H54 (cell line): ENCODE measurements around the gene SLC35F2.
"Not testable (repeated sequence)": the region's sequence is repeated elsewhere in the genome, so short reads cannot be mapped to it uniquely, and the experiment has no call there.

Experiments
- DNase-seq: peaks from one replicate; pipeline ENCODE4 v3.0.0; 2011; ENCODE audit warnings: low spot score, mixed read lengths; ENCODE audit not compliant: insufficient read length
- FAIRE-seq: peaks from 3 replicates; lab custom pipeline; 2011; peaks lifted over from hg19 to GRCh38; lab: Jason Lieb, UNC
- POLR2A ChIP-seq: IDR thresholded peaks from 2 replicates; pipeline ENCODE4 v1.6.1; 2011; ENCODE audit warnings: low read depth, mild to moderate bottlenecking, low read length

The SLC35F2 gene

DNA sequence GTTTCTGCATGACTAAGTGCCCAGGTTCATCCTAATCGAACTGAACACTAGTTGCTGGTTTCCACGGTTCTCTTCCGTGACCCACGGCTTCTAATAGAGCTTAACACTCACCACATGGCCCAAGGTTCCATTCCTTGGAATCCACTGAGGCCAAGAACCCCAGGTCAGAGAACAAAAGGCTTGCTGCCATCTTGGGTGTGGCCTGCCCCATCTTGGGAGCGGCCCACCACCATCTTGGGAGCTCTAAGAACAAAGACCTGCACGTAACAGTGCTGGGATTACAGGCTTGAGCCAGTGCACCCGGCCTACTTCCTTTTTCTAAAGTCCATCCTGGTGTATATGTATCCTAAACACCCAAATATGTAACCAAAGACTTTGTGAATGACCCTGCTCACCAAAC lies 68.8 kb downstream of the SLC35F2 start:
- no peak for FAIRE-seq
- TF ChIP-seq POLR2A, result no peak
- DNase-seq, result no peak

DNA sequence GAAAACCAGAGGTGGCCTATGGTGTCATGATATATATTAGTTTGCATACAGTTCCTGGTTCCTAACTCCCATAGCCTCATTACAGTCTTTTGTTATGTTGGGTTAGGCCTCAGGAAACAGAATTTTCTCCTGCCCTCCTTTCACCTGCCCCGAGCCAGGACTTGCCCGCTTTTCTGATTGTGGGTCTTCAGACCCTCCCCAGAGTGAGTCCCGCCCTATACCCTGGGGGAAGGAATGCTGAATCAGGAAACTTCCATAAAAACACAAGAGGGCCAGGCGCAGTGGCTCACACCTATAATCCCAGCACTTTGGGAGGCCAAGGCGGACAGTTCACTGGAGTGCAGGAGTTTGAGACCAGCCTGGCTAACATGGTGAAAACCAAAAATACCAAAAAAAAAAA lies 70.9 kb downstream of the SLC35F2 start:
- DNase-seq (no peak), FAIRE-seq (no peak)
- TF ChIP-seq POLR2A, result no peak

DNA sequence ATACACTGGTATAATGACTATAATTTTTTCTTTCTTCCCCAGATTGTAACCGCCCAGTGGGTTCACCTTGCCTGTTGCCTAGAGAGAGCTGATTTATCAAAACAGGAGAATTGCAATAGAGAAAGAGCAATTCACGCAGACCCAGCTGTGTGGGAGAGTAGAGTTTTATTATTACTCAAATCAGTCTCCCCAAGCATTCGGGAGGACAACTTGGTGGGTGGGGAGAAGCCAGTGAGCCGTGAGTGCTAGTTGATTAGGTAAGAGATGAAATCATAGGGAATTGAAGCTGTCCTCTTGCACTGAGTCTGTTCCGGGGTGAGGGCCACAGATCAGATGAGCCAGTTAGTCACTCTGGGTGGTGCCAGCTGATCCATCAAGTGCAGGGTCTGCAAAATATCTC lies 73.2 kb downstream of the SLC35F2 start:
- no peak for TF ChIP-seq POLR2A
- no peak for FAIRE-seq
- no peak for DNase-seq

DNA sequence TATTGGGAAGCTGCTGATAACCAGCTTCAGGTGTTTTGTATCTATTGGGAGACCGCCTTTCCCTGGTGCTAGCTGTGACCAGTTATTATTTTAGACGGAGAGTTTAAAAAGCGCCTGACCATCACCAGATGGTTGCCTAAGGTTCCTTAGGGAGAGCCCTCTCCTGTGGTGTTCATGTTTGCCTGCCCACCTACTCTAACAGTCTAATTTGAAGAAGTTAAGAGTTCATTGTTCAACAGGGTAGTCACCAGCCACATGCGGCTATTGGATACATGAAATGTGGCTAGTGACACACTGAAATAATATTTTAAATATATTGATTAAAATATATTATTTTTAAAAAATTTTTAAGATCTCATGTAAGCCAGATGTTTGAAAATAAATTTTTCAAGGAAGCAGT lies 75.5 kb downstream of the SLC35F2 start:
- no peak for TF ChIP-seq POLR2A
- no peak for FAIRE-seq
- no peak for DNase-seq

DNA sequence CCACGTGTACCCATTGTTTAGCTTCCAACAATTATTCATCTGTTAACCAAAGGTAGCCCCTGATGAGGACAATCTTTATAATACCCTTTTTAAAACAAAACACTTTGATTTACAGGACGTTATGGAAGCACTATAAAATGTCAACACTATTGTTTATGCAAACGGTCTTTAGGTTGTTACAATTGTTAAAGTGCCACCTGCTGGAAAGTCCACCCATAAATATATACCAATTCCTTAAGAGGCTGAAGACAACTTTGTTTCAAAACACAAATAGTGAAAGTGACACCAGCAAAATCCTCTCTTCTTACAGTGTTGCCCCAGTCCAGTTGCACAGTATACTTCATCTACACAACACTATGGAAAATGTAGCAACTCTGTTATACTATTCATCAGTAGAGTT lies 77.8 kb downstream of the SLC35F2 start:
- no peak for FAIRE-seq
- DNase-seq, result no peak

DNA sequence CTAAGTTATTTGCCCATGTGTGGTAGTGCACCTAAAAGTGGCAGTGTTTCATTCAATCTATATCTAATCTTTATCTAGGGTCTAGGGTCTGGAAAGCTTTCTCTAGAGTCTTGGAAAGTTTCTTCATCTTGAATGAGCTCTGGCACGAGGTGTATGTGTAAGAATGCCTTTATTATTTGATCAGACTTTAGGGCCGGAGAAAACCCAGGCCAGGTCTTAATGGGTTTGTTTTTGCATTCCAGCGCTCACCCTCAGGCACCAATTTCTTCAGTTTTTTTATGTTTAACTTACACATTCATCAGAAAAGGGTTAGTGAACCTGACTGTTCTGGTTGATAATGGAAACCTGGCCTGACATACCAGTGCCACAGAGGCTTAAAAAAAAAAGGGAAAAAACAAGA lies 78.5 kb downstream of the SLC35F2 start:
- no peak for FAIRE-seq
- TF ChIP-seq POLR2A, result no peak
- no peak for DNase-seq

More for the DNA sequence above, 77.8 kb downstream of the SLC35F2 start:
- no peak for TF ChIP-seq POLR2A

DNA sequence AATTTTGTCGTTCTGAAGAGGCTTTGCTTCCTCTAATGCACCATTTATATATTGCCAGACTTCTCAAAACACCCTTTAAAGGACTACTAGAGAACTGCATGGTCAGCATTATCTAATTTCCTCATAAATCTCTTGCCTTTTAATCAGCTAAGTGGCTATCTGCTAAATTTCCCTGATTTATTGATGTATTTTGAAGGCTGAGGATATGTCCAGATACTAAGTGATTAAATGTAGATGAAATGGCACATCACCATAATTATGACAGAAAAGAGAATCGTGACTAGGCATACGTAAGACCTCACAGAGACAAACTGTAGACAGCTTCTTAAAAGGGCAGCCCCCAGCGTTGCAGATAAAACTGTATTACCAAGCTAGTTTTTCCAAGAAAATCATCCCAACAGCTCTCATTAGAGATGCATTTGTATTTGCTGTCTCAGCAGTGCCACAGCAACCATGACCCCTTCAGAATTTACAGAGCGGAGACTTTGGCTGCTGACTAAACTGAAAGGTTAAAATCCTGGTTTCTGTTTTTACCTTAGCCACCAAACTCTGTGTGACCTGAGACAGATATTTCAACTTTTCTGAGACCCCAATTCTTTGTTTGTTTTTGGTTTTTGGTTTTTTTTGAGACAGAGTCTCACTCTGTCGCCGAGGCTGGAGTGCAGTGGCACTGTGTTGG lies 79.6 kb downstream of the SLC35F2 start:
- no peak for DNase-seq
- TF ChIP-seq POLR2A, result no peak
- no peak for FAIRE-seq

DNA sequence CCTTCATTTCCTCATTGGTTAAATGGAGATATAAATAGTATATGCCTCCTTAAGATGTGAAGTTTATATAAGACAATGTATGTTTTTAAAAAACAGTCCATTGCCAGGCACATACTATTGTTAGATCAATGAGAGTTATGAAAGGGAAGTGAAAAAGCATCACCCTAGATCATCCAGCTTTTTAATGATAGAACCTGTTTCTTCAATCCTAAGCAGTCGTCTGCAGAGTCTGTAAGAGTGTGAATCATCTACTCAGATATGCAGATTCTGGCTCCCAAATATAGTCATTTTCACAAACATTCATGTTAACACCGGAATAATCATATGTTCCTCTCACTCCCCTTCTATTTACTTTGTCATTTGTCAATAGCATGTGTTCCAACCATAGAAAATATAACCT lies 81.5 kb downstream of the SLC35F2 start:
- TF ChIP-seq POLR2A, result no peak
- DNase-seq (no peak), FAIRE-seq (no peak)

DNA sequence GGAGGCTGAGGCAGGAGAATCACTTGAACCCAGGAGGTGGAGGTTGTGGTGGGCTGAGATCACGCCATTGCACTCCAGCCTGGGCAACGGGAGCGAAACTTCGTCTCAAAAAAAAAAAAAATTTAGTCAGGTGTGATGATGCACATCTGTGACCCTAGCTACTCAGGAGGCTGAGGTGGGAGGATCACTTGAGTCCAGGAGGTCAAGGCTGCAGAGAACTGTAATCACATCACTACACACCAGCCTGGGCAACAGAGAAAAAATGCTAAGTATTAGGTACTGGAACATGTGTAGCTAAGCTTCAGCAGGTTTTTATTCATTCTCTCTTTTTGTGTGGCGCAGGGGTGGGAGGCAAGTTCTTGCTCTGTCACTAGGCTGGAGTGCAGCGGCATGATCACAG lies 82.5 kb downstream of the SLC35F2 start:
- TF ChIP-seq POLR2A, result no peak
- DNase-seq (no peak), FAIRE-seq (no peak)

DNA sequence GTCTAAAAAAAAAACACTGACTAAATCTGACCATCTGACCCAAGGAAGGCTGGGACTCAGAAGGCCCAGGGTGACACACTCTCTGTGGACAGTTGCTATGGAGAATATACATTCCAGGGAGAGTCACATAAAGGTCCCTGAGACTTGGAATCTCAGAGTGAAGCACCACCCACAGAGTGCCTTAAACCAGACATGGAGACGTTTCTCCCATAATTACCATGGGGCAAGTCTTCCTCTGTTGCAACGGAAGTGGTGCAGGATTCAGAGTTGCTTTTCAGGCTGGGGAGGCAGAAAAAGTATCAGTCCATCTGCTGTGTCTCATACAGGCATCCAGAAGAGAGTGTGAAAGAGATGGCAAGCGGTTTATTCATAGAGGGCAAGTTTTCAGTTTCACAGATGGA lies 88.0 kb downstream of the SLC35F2 start:
- DNase-seq, result peak; percentile 6
- TF ChIP-seq POLR2A, result no peak
- no peak for FAIRE-seq

DNA sequence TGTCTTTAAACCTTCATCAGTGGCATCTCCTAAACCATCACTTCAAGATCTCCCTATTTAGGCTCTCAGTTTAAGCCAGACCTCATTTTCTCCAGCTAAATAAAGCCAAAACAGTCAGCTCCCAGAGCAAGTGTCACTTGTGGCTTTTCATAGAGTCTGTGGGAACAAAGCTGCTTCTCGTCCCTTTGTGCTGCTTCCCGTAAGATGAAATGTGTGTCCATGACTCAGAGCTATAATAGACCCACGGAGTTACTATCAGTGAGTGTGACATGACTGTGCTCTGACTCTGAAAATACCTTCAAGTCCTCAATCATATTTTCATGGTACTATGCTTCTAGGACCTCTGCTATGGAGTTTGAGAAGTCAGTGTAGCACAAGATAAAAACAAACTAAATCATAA lies 89.4 kb downstream of the SLC35F2 start:
- no peak for TF ChIP-seq POLR2A
- FAIRE-seq (peak; percentile 82), DNase-seq (no peak)

DNA sequence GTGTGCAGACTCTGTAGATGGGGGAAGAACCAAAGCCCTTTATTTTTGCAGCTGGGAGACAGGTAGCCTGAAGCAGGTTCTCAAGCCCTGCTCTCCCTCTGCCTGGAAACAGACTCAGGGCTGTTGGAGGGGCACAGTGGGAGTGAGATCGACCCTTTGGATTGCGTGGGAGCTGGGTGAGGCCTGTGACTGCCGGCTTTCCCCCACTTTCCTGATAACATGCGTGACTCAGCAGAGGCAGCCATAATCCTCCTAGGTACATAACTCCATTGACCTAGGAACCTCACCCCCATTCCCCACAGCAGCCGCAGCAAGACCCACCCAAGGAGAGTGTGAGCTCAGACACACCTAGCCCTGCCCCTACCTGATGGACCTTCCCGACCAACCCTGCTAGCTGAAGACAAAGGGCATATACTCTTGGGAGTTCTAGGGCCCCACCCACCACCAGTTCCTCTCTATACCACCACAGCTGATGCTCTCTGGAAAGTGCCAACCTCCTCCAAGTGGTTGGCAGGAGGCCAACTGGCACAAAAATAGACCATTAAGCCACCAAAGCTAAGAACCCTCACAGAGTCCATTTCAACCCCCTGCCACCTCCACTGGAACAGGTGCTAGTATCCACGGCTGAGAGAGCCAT lies 99.8 kb downstream of the SLC35F2 start:
- not testable (repeated sequence) for DNase-seq, FAIRE-seq

DNA sequence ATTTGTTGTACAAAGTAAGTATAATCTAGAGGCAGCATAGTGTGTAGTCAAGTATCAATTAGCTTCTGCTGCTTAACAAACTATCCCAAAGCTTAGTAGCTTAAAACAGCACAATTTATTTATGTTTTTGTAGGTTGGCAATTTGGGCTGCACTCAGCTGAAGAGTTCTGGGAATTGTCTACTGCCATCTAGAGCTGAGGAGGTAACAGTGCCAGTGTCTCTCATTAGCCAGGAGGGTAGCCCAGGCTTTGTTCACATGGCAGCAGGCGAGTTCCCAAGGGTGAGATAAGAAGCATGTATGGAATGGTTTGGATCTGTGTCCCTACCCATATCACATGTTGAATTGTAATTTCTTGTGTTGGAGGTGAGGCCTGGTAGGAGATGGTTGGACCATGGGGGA lies 100.9 kb downstream of the SLC35F2 start:
- no peak for TF ChIP-seq POLR2A
- DNase-seq (no peak), FAIRE-seq (no peak)

DNA sequence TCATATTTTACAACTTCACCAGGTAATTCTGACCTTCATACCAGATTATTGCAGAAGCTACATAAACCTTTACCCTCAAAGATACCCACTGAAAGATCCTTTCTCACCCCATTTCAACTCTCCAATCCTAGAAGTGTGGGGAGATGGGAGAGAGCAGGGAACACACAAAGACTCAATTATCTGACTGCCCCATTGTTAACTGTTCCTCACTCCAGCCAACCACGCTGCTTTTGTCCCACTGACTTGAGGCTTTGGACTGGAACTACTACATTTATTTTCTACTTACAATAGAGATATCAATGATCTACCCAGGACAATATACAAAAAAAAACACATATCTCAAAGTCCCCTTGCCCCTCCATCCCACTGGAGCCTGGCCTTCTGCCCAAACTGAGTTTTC lies 102.0 kb downstream of the SLC35F2 start:
- TF ChIP-seq POLR2A, result no peak
- no peak for FAIRE-seq
- DNase-seq, result no peak

DNA sequence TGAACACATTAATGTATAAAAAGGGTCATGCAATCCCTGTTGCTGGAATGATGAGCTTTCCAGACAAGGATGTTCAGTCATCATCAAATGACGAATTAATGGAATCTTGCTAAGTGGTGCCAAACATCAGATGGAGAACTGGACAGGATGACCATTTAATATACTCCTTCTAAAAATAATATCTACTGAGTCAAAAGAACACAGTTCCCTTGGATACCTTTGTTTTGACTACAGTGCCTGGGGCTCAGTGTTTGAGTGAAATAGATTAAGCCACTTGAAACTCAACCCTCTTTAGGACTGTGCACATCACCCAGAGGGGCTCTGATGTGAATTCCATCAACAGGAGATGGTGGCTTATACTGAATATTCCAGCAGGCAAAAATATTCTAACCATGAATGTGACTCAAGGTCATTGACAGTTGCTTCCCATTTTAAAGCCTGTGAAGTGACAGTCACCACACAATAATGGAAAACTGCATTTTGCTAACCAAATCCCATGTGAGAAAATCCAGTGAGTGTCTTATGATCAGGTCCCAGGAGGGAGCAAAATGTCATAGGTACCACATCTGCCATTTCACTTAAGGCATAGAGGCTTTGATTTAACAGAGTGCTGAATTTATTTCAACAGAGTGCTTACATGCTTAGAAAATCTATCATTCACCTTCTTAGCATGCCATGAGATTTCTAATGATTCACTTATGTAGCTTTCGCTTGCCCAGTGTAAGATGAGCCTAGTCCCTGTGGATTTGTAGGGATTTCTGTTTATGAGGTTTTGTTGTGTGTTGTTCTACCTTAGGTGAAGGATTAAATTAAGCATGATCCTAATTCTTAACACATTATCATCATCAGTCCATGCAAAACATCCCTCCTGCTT lies 105.4 kb downstream of the SLC35F2 start:
- FAIRE-seq, result no peak
- no peak for TF ChIP-seq POLR2A
- DNase-seq, result no peak
